HG02970 (cell line): ENCODE measurements around the gene DLGAP1.
"Not testable (repeated sequence)": the region's sequence is repeated elsewhere in the genome, so short reads cannot be mapped to it uniquely, and the experiment has no call there.

Source experiments
- ATAC-seq: cut with Tn5 transposase; IDR thresholded peaks from one replicate; pipeline ENCODE4 v1.9.1; 2021; ENCODE audit warnings: mild to moderate bottlenecking, moderate library complexity, moderate number of reproducible peaks; ENCODE audit not compliant: unreplicated experiment, low FRiP score

DLGAP1 gene

GRCh38 chr18:3472681-3473544 is 982.2 kb downstream of the DLGAP1 start:
- no peak for ATAC-seq

- not testable (repeated sequence) for ATAC-seq
Measured at GRCh38 chr18:3472121-3472520, 983.0 kb downstream of the DLGAP1 start.

- no peak for ATAC-seq
Measured at GRCh38 chr18:3471141-3471648, 983.9 kb downstream of the DLGAP1 start.

- no peak for ATAC-seq
Measured at GRCh38 chr18:3468833-3469232, 986.3 kb downstream of the DLGAP1 start.

GRCh38 chr18:3468066-3468705 is 986.9 kb downstream of the DLGAP1 start:
- ATAC-seq = no peak

- ATAC-seq = no peak
Measured at GRCh38 chr18:3466872-3467271, 988.2 kb downstream of the DLGAP1 start.

- ATAC-seq = no peak
Measured at GRCh38 chr18:3466045-3466444, 989.1 kb downstream of the DLGAP1 start.

- ATAC-seq = no peak
Measured at GRCh38 chr18:3463051-3463450, 992.1 kb downstream of the DLGAP1 start.

- no peak for ATAC-seq
Measured at GRCh38 chr18:3461704-3462103, 993.4 kb downstream of the DLGAP1 start.

- ATAC-seq = no peak
Measured at GRCh38 chr18:3460823-3461398, 994.2 kb downstream of the DLGAP1 start.

GRCh38 chr18:3458952-3459853 is 995.9 kb downstream of the DLGAP1 start:
- ATAC-seq = no peak

- no peak for ATAC-seq
Measured at GRCh38 chr18:3458378-3458777, 996.7 kb downstream of the DLGAP1 start.

- no peak for ATAC-seq
Measured at GRCh38 chr18:3457261-3457724, 997.8 kb downstream of the DLGAP1 start.

GRCh38 chr18:3456686-3457069 is 998.4 kb downstream of the DLGAP1 start:
- no peak for ATAC-seq

GRCh38 chr18:3455907-3456685 is 999.0 kb downstream of the DLGAP1 start:
- ATAC-seq = no peak

GRCh38 chr18:3455090-3455635 is 999.9 kb downstream of the DLGAP1 start:
- ATAC-seq = no peak

GRCh38 chr18:3454365-3455089 is 1000.6 kb downstream of the DLGAP1 start:
- ATAC-seq = no peak

GRCh38 chr18:3453540-3454364 is 1001.4 kb downstream of the DLGAP1 start:
- no peak for ATAC-seq
